GM20431 (cell line): ENCODE data around the gene SIRT5.

Source experiments
- in situ Hi-C: fragments of 300-500 bp; cut with MseI, MboI; formaldehyde crosslinking; loops from one replicate; pipeline ENCODE4 v1.15.0; 2020; ENCODE audit warnings: low sequenced_read_pairs; ENCODE audit not compliant: unreplicated experiment

SIRT5 gene

GRCh38 chr6:13574571-13575376 is at the start of gene SIRT5:
Gene SIRT5, plus strand, starts transcription at chr6:13574601. Its CDS starts 9,510 bp downstream, at chr6:13584111.
- in situ Hi-C loops = no loop called here

- in situ Hi-C loops = loop anchor here (25.0 kb wide), 1 partner anchor 188 kb away; the partner anchor contains the start of gene TBC1D7
Measured at GRCh38 chr6:13524801-13525508, 49.4 kb upstream of the SIRT5 start.

- in situ Hi-C loops = loop anchor here (25.0 kb wide), 1 partner anchor 189 kb away; the partner anchor contains the start of gene TBC1D7
Measured at GRCh38 chr6:13526357-13526726, 48.1 kb upstream of the SIRT5 start.

- in situ Hi-C loops = loop anchor here (25.0 kb wide), 1 partner anchor 190 kb away; the partner anchor contains the start of gene TBC1D7
Measured at GRCh38 chr6:13526727-13527670, 47.4 kb upstream of the SIRT5 start.

- in situ Hi-C loops = loop anchor here (25.0 kb wide), 1 partner anchor 190 kb away; the partner anchor contains the start of gene TBC1D7
Measured at GRCh38 chr6:13527671-13528056, 46.7 kb upstream of the SIRT5 start.

- in situ Hi-C loops = loop anchor here (25.0 kb wide), 1 partner anchor 191 kb away; the partner anchor contains the start of gene TBC1D7
Measured at GRCh38 chr6:13528232-13528631, 46.2 kb upstream of the SIRT5 start.

- in situ Hi-C loops = loop anchor here (25.0 kb wide), 1 partner anchor 192 kb away; the partner anchor contains the start of gene TBC1D7
Measured at GRCh38 chr6:13528777-13529343, 45.5 kb upstream of the SIRT5 start.

GRCh38 chr6:13531956-13532355 is 42.4 kb upstream of the SIRT5 start:
- in situ Hi-C loops = loop anchor here (25.0 kb wide), 1 partner anchor 195 kb away; the partner anchor contains the start of gene TBC1D7

GRCh38 chr6:13534536-13534935 is 39.9 kb upstream of the SIRT5 start:
- in situ Hi-C loops = loop anchor here (25.0 kb wide), 1 partner anchor 197 kb away; the partner anchor contains the start of gene TBC1D7

GRCh38 chr6:13535306-13535705 is 39.1 kb upstream of the SIRT5 start:
- in situ Hi-C loops = loop anchor here (25.0 kb wide), 1 partner anchor 198 kb away; the partner anchor contains the start of gene TBC1D7

GRCh38 chr6:13536796-13537526 is 37.4 kb upstream of the SIRT5 start:
- in situ Hi-C loops = loop anchor here (25.0 kb wide), 1 partner anchor 200 kb away; the partner anchor contains the start of gene TBC1D7

GRCh38 chr6:13537527-13537897 is 36.9 kb upstream of the SIRT5 start:
- in situ Hi-C loops = loop anchor here (25.0 kb wide), 1 partner anchor 200 kb away; the partner anchor contains the start of gene TBC1D7

GRCh38 chr6:13538084-13538483 is 36.3 kb upstream of the SIRT5 start:
- in situ Hi-C loops = loop anchor here (25.0 kb wide), 1 partner anchor 201 kb away; the partner anchor contains the start of gene TBC1D7

- in situ Hi-C loops = loop anchor here (25.0 kb wide), 1 partner anchor 201 kb away; the partner anchor contains the start of gene TBC1D7
Measured at GRCh38 chr6:13538600-13538999, 35.8 kb upstream of the SIRT5 start.

GRCh38 chr6:13539572-13539971 is 34.8 kb upstream of the SIRT5 start:
- in situ Hi-C loops = loop anchor here (25.0 kb wide), 1 partner anchor 202 kb away; the partner anchor contains the start of gene TBC1D7

- in situ Hi-C loops = loop anchor here (25.0 kb wide), 1 partner anchor 204 kb away; the partner anchor contains the start of gene TBC1D7
Measured at GRCh38 chr6:13541496-13541895, 32.9 kb upstream of the SIRT5 start.

- in situ Hi-C loops = loop anchor here (25.0 kb wide), 1 partner anchor 207 kb away; the partner anchor contains the start of gene TBC1D7
Measured at GRCh38 chr6:13544454-13545186, 29.8 kb upstream of the SIRT5 start.
